Type B pancreatic cell (in vitro differentiated cells): Measurements from ENCODE around the gene MFAP2. TPM values are rescaled to one million over a fixed set of nuclear protein-coding genes. Genes with fewer than 3 reads are reported as not detected.
"Not testable (repeated sequence)": the region's sequence is repeated elsewhere in the genome, so short reads cannot be mapped to it uniquely, and the experiment has no call there.

ENCODE experiments used
- DNase-seq: peaks from one replicate; pipeline ENCODE4 v3.0.0; 2021; ENCODE audit warnings: mixed read lengths; ENCODE audit not compliant: unreplicated experiment; ENCODE audit errors: extremely low spot score
- H3K27ac Mint-ChIP-seq: 2 replicates; pipeline ENCODE4 v1.8.0; 2021; ENCODE audit warnings: mild to moderate bottlenecking, mixed read lengths
- H3K27me3 Mint-ChIP-seq: 2 replicates; pipeline ENCODE4 v1.8.0; 2021; ENCODE audit warnings: mixed read lengths
- H3K36me3 Mint-ChIP-seq: 2 replicates; pipeline ENCODE4 v1.8.0; 2021; ENCODE audit warnings: mixed read lengths
- H3K4me1 Mint-ChIP-seq: one replicate; pipeline ENCODE4 v1.8.0; 2021; ENCODE audit warnings: mixed read lengths; ENCODE audit not compliant: unreplicated experiment
- H3K4me3 Mint-ChIP-seq: 2 replicates; pipeline ENCODE4 v1.8.0; 2021; ENCODE audit warnings: mild to moderate bottlenecking, mixed read lengths
- H3K9me3 Mint-ChIP-seq: 2 replicates; pipeline ENCODE4 v1.8.0; 2021; ENCODE audit warnings: mixed read lengths
- CTCF ChIP-seq: fragments of 200-600 bp; sonication (generic); conservative IDR thresholded peaks from 2 replicates; pipeline ENCODE4 v1.5.0; 2021; ENCODE audit warnings: antibody characterized with exemption, mild to moderate bottlenecking
- total RNA-seq: library from RNA; stranded (reverse); gene quantifications from 2 replicates; pipeline ENCODE4 v1.2.1, GENCODE V29; 2021; ENCODE audit warnings: low replicate concordance

Gene MFAP2
- total RNA-seq, 1 donor from 2014 or later = 158 TPM

DNA sequence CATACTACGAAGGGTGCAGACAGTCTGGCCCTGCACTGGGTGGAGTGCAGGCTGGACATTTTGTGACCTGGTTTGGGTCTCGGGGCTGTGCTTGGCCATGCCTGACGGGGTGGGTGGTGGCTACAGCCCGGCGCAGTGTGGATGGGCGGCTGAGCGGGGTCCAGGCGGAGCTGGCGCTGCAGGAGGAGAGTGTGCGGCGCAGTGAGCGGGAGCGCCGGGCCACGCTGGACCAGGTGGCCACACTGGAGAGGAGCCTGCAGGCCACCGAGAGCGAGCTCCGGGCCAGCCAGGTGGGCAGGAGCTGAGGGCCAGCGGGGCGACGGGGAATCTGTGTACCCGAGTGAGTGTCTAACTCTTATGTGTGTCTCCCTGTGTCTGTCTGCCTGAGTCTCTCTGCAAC, 14.1 kb downstream of the MFAP2 start:
- Mint-ChIP-seq H3K4me3 (no peak overlapping the region), H3K27ac (no peak overlapping the region), H3K36me3 (peaks cover 4% of the 10 kb centered on the region), H3K4me1 (peaks cover 7% of the 10 kb centered on the region), H3K9me3 (no peaks in the 10 kb centered on the region), H3K27me3 (no peaks in the 10 kb centered on the region)
- DNase-seq = no peak
- no peak for TF ChIP-seq CTCF

GRCh38 chr1:16965486-16966067, 14.8 kb downstream of the MFAP2 start:
- TF ChIP-seq CTCF = no peak
- DNase-seq = no peak
- H3K36me3 Mint-ChIP-seq = peaks cover 4% of the 10 kb centered on the region
- peaks cover 8% of the 10 kb centered on the region for H3K4me1 Mint-ChIP-seq
- H3K27me3 Mint-ChIP-seq = no peaks in the 10 kb centered on the region
- no peaks in the 10 kb centered on the region for H3K9me3 Mint-ChIP-seq
- no peak overlapping the region for H3K4me3 Mint-ChIP-seq
- H3K27ac Mint-ChIP-seq = peak overlapping the region; percentile 41

DNA sequence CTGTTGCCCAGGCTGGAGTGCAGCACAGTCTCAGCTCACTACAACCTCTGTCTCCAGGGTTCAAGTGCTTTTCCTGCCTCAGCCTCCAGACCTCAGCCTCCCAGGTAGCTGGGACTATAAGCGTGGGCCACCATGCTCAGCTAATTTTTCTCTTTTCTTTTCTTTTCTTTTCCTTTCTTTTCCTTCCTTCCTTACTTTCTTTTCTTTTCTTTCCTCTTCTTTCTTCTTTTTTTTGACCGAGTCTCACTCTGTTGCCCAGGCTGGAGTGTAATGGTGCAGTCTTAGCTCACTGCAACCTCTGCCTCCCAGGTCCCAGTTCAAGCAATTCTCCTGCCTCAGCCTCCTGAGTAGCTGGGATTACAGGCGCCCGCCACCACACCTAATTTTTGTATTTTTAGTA, 16.3 kb downstream of the MFAP2 start:
- H3K4me3 Mint-ChIP-seq, H3K9me3 Mint-ChIP-seq, H3K36me3 Mint-ChIP-seq, DNase-seq, H3K27me3 Mint-ChIP-seq, H3K27ac Mint-ChIP-seq: not testable (repeated sequence)
- H3K4me1 Mint-ChIP-seq = peaks cover 13% of the 10 kb centered on the region

- no peak overlapping the region for H3K27ac Mint-ChIP-seq
- no peaks in the 10 kb centered on the region for H3K27me3 Mint-ChIP-seq
- no peak for DNase-seq
- peaks cover 4% of the 10 kb centered on the region for H3K36me3 Mint-ChIP-seq
- no peaks in the 10 kb centered on the region for H3K9me3 Mint-ChIP-seq
- H3K4me3 Mint-ChIP-seq = peak overlapping the region; percentile 70
- TF ChIP-seq CTCF = no peak
- H3K4me1 Mint-ChIP-seq = peaks cover 10% of the 10 kb centered on the region
Observed at GRCh38 chr1:16961297-16962133, 18.9 kb downstream of the MFAP2 start.

- H3K27ac Mint-ChIP-seq = peak overlapping the region; percentile 70
- H3K9me3 Mint-ChIP-seq = no peaks in the 10 kb centered on the region
- peak; percentile 83 for TF ChIP-seq CTCF
- peaks cover 10% of the 10 kb centered on the region for H3K4me1 Mint-ChIP-seq
- peak overlapping the region; percentile 83 for H3K4me3 Mint-ChIP-seq
- no peaks in the 10 kb centered on the region for H3K27me3 Mint-ChIP-seq
- DNase-seq = peak; percentile 92
- H3K36me3 Mint-ChIP-seq = peaks cover 4% of the 10 kb centered on the region
Observed at GRCh38 chr1:16960560-16961296, 19.7 kb downstream of the MFAP2 start.

DNA sequence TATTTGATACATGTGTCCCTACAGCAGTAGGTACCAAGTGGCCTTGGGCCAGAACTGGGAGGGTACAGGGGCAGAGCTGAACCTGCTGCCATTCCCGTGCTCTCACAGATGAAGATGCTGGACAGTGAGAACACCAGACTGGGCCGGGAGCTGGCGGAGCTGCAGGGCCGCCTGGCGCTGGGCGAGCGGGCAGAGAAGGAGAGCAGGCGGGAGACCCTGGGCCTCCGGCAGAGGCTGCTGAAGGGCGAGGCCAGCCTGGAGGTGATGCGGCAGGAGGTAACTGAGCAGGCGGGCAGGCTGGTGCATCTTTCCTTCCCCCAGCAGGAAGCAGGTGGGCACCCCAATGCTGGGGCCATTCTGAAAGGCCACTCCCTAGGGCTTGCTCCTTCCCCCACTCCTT, 21.9 kb downstream of the MFAP2 start:
- TF ChIP-seq CTCF = no peak
- Mint-ChIP-seq H3K9me3 (no peaks in the 10 kb centered on the region), H3K4me1 (peaks cover 10% of the 10 kb centered on the region), H3K4me3 (no peak overlapping the region), H3K27ac (no peak overlapping the region), H3K27me3 (no peaks in the 10 kb centered on the region), H3K36me3 (no peaks in the 10 kb centered on the region)
- DNase-seq = no peak
